IMR-90 (cell line): ENCODE results near the gene GORASP1. TPM values are rescaled to one million over a fixed set of nuclear protein-coding genes. Genes with fewer than 3 reads are reported as not detected.

Experiments used
- ATAC-seq: fragments of 200-7000 bp; cut with Tn5 transposase; 2 replicates; pipeline ENCODE4 v1.9.1; 2020; ENCODE audit warnings: low read depth, mild to moderate bottlenecking, moderate library complexity
- BruUV-seq: library from RNA; stranded (reverse); fragments of 400-500 nt; replicated peaks from 2 replicates; lab custom pipeline; 2021; lab: Mats Ljungman, UMichigan
- CTCF ChIA-PET: fragments of 300-600 bp; formaldehyde crosslinking; extraction: SDS; loops from one replicate; lab custom pipeline; 2021; ENCODE audit warnings: antibody characterized with exemption; lab: Yijun Ruan, JAX
- POLR2A ChIA-PET: fragments of 300-600 bp; sonication (Branson Sonifier 250); formaldehyde crosslinking; loops from one replicate; lab custom pipeline; 2022; ENCODE audit warnings: antibody characterized with exemption; ENCODE audit not compliant: unreplicated experiment; lab: Charles Lee
- DNase-seq: peaks from one replicate; pipeline ENCODE4 v3.0.0; 2013
- H2AFZ ChIP-seq: replicated peaks from 2 replicates; pipeline ENCODE3; 2013; ENCODE audit warnings: low read length, mild to moderate bottlenecking; ENCODE audit not compliant: poor library complexity
- H2AK5ac ChIP-seq: 2 replicates; pipeline ENCODE4 v1.6.1; 2013; ENCODE audit warnings: low read depth, low read length, inconsistent platforms
- H2AK9ac ChIP-seq: replicated peaks from 2 replicates; pipeline ENCODE3; 2013; ENCODE audit warnings: mild to moderate bottlenecking, low read depth, low read length, moderate library complexity; ENCODE audit not compliant: poor library complexity
- H2BK120ac ChIP-seq: 2 replicates; pipeline ENCODE4 v1.6.1; 2013; ENCODE audit warnings: low read depth, low read length, inconsistent platforms
- H2BK15ac ChIP-seq: 3 replicates; pipeline ENCODE4 v1.6.1; 2013; ENCODE audit warnings: low read depth, low read length, inconsistent platforms
- H2BK20ac ChIP-seq: 2 replicates; pipeline ENCODE4 v1.6.1; 2013; ENCODE audit warnings: low read depth, mild to moderate bottlenecking, inconsistent platforms, low read length, moderate library complexity
- H2BK5ac ChIP-seq: 2 replicates; pipeline ENCODE4 v1.6.1; 2013; ENCODE audit warnings: mild to moderate bottlenecking, low read depth, low read length, inconsistent platforms; ENCODE audit not compliant: poor library complexity, severe bottlenecking
- H3K14ac ChIP-seq: replicated peaks from 2 replicates; pipeline ENCODE4 v1.6.1; 2013; ENCODE audit warnings: low read depth, low read length, inconsistent platforms
- H3K18ac ChIP-seq: 2 replicates; pipeline ENCODE4 v1.6.1; 2013; ENCODE audit warnings: low read depth, low read length, control low read depth
- H3K23ac ChIP-seq: 2 replicates; pipeline ENCODE4 v1.6.1; 2013; ENCODE audit warnings: low read depth, low read length, inconsistent platforms
- H3K27ac ChIP-seq: 2 replicates; pipeline ENCODE4 v1.5.1; 2013; ENCODE audit warnings: mild to moderate bottlenecking, control low read depth, low read length; ENCODE audit not compliant: insufficient read depth
- H3K27me3 ChIP-seq: 2 replicates; pipeline ENCODE4 v1.6.1; 2013; ENCODE audit warnings: low read length; ENCODE audit not compliant: control insufficient read depth, insufficient read depth
- H3K36me3 ChIP-seq: 2 replicates; pipeline ENCODE4 v1.6.1; 2013; ENCODE audit warnings: low read length, mixed read lengths; ENCODE audit not compliant: control insufficient read depth, insufficient read depth
- H3K4ac ChIP-seq: 2 replicates; pipeline ENCODE4 v1.6.1; 2013; ENCODE audit warnings: low read depth, low read length, inconsistent platforms
- H3K4me1 ChIP-seq: 2 replicates; pipeline ENCODE4 v1.6.1; 2013; ENCODE audit warnings: low read length, mixed read lengths; ENCODE audit not compliant: control insufficient read depth, insufficient read depth
- H3K4me2 ChIP-seq: 2 replicates; pipeline ENCODE4 v1.6.1; 2013; ENCODE audit warnings: low read depth, mild to moderate bottlenecking, control low read depth, low read length, moderate library complexity
- H3K4me3 ChIP-seq: 2 replicates; pipeline ENCODE4 v1.5.1; 2013; ENCODE audit warnings: low read depth, mild to moderate bottlenecking, control low read depth, low read length, moderate library complexity; ENCODE audit not compliant: insufficient read depth
- H3K56ac ChIP-seq: 2 replicates; pipeline ENCODE4 v1.6.1; 2013; ENCODE audit warnings: low read length, inconsistent platforms; ENCODE audit not compliant: insufficient read depth; ENCODE audit errors: extremely low read depth
- H3K79me1 ChIP-seq, 2 experiments: 2 replicates each; pipeline ENCODE4 v1.6.1; 2013; ENCODE audit warnings: low read length in 2 of 2, inconsistent platforms in 1 of 2, low read depth in 1 of 2
- H3K9ac ChIP-seq: 2 replicates; pipeline ENCODE4 v1.6.1; 2013; ENCODE audit warnings: low read depth, low read length, control low read depth
- H3K9me1 ChIP-seq: 2 replicates; pipeline ENCODE4 v1.6.1; 2013; ENCODE audit warnings: low read length, inconsistent platforms; ENCODE audit not compliant: insufficient read depth
- H3K9me3 ChIP-seq: 2 replicates; pipeline ENCODE4 v1.6.1; 2013; ENCODE audit warnings: low read length; ENCODE audit not compliant: control insufficient read depth, insufficient read depth
- H4K20me1 ChIP-seq: 2 replicates; pipeline ENCODE4 v1.6.1; 2013; ENCODE audit warnings: low read length, inconsistent platforms; ENCODE audit not compliant: insufficient read depth
- H4K5ac ChIP-seq: 2 replicates; pipeline ENCODE4 v1.6.1; 2013; ENCODE audit warnings: mild to moderate bottlenecking, low read depth, low read length, control low read depth
- H4K8ac ChIP-seq, 2 experiments: 2 replicates each; pipeline ENCODE4 v1.6.1; 2013; ENCODE audit warnings: low read depth in 2 of 2, low read length in 2 of 2, control low read depth in 1 of 2, inconsistent platforms in 1 of 2
- H4K91ac ChIP-seq: 2 replicates; pipeline ENCODE4 v1.6.1; 2013; ENCODE audit warnings: low read depth, low read length, inconsistent platforms; ENCODE audit not compliant: insufficient read depth
- BHLHE40 ChIP-seq: fragments of 150-350 bp; IDR thresholded peaks from 2 replicates; pipeline ENCODE4 v1.6.1; 2016; ENCODE audit warnings: mild to moderate bottlenecking, low read depth, low read length
- ELK1 ChIP-seq: fragments of 150-350 bp; IDR thresholded peaks from 2 replicates; pipeline ENCODE4 v1.6.1; 2016; ENCODE audit warnings: low read depth, mild to moderate bottlenecking, low read length, moderate library complexity, borderline replicate concordance
- MAZ ChIP-seq: IDR thresholded peaks from 2 replicates; pipeline ENCODE4 v1.6.1; 2012; ENCODE audit warnings: low read depth, mild to moderate bottlenecking, low read length, improper control_type of control experiment, moderate library complexity, borderline replicate concordance
- WGBS, 2 experiments: methylation state at CpG; one replicate each; pipeline versions ENCODE4 v1.1.5 to v1.1.7; 2013; ENCODE audit warnings: missing lambda C conversion rate in 2 of 2; ENCODE audit not compliant: insufficient read length in 1 of 2; ENCODE audit errors: extremely low coverage in 2 of 2; 5-methylcytosine and 5-hydroxymethylcytosine counted together
- dilution Hi-C: fragments of 300-500 bp; cut with HindIII; formaldehyde crosslinking; loops from one replicate; pipeline ENCODE4 v1.14.3; 2018; ENCODE audit warnings: low sequenced_read_pairs; ENCODE audit not compliant: unreplicated experiment
- in situ Hi-C: fragments of 300-500 bp; cut with MboI; formaldehyde crosslinking; loops from 3 replicates; pipeline ENCODE4 v1.14.3; 2019; ENCODE audit warnings: low sequenced_read_pairs, inconsistent platforms, mixed read lengths
- intact Hi-C: fragments of 100-400 bp; cut with micrococcal nuclease; formaldehyde crosslinking; loops from 2 replicates; pipeline ENCODE4 v1.10.0; 2022
- polyA plus RNA-seq, 3 experiments: library from polyadenylated mRNA; depleted of rRNA; stranded (reverse); fragments of >200 nt; gene quantifications; 2 replicates each; pipeline ENCODE4 v1.2.3, GENCODE V29; 2012; ENCODE audit warnings: low replicate concordance in 1 of 3
- total RNA-seq: library from RNA; depleted of rRNA; stranded (reverse); fragments of >200 nt; gene quantifications from 2 replicates; pipeline ENCODE4 v1.2.3, GENCODE V29; 2012
- TF ChIP-seq, protein P1 (sequence below): conservative IDR thresholded peaks from 2 replicates; pipeline ENCODE4 v1.5.1; 2012; ENCODE audit warnings: mild to moderate bottlenecking, low read depth, low read length, improper control_type of control experiment

GORASP1 gene
- total and polyA plus RNA-seq, 2 of the 4 experiments (the other 2 are of a cell fraction), result 35.0 to 56.6 TPM

DNA sequence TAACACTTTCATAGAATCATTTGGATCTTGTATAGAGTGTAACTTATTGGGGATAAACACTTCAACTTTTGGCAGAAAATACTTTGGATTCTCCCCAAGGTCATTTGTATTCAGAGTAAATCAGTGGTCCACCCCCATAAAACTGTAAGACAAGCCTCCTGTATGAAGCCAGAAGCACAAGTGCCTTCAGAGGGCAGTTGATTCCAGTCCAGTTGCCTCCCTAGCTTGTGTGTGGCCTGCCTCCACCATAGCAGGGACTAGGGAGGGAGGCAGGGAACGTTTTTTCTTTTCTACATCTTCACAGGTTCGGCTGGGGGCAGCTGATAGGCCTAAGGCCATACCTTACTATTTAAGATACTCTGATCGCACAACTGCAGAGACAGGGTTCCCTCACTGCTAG, 11.6 kb downstream of the GORASP1 start:
- Histone ChIP-seq H3K56ac (no peak overlapping the region), H4K8ac (no peak overlapping the region), H2AK5ac (no peak overlapping the region), H2BK5ac (no peak overlapping the region), H3K36me3 (peaks cover 62% of the 10 kb centered on the region), H4K20me1 (peaks cover 9% of the 10 kb centered on the region; the same call in 1 of the 2 replicates), H2BK120ac (no peak overlapping the region), H3K4me1 (no peaks in the 10 kb centered on the region), H2AK9ac (no peak overlapping the region), H3K9me3 (no peaks in the 10 kb centered on the region), H3K79me1 (peaks cover 3 to 10% of the 10 kb centered on the region in 2 experiments), H3K14ac (no peak overlapping the region), H3K4ac (no peak overlapping the region), H3K27me3 (no peaks in the 10 kb centered on the region), H3K4me3 (no peak overlapping the region), H3K9ac (no peak overlapping the region), H3K9me1 (no peaks in the 10 kb centered on the region), H4K91ac (no peak overlapping the region), H4K5ac (no peak overlapping the region), H3K18ac (no peak overlapping the region), H3K23ac (no peak overlapping the region), H2AFZ (no peak overlapping the region), H2BK15ac (no peak overlapping the region), H2BK20ac (no peak overlapping the region), H3K4me2 (no peak overlapping the region), H3K27ac (no peak overlapping the region)
- DNase-seq (no peak), ATAC-seq (no peak)
- dilution Hi-C loops (no loop called here), in situ Hi-C loops (no loop called here), intact Hi-C loops (no loop called here)
- ChIA-PET CTCF (no interaction called here), POLR2A (no interaction called here)
- TF ChIP-seq ELK1, result no peak
- no peak for TF ChIP-seq MAZ
- TF ChIP-seq, protein P1, sequence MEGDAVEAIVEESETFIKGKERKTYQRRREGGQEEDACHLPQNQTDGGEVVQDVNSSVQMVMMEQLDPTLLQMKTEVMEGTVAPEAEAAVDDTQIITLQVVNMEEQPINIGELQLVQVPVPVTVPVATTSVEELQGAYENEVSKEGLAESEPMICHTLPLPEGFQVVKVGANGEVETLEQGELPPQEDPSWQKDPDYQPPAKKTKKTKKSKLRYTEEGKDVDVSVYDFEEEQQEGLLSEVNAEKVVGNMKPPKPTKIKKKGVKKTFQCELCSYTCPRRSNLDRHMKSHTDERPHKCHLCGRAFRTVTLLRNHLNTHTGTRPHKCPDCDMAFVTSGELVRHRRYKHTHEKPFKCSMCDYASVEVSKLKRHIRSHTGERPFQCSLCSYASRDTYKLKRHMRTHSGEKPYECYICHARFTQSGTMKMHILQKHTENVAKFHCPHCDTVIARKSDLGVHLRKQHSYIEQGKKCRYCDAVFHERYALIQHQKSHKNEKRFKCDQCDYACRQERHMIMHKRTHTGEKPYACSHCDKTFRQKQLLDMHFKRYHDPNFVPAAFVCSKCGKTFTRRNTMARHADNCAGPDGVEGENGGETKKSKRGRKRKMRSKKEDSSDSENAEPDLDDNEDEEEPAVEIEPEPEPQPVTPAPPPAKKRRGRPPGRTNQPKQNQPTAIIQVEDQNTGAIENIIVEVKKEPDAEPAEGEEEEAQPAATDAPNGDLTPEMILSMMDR, result no peak
- no peak for TF ChIP-seq BHLHE40
- BruUV-seq, result TSS peak; percentile 80
- no CpG with 5 or more reads among the region's 3 CpGs for WGBS, 2 experiments
